Measurements from ENCODE around the gene DUSP8.

DNA sequence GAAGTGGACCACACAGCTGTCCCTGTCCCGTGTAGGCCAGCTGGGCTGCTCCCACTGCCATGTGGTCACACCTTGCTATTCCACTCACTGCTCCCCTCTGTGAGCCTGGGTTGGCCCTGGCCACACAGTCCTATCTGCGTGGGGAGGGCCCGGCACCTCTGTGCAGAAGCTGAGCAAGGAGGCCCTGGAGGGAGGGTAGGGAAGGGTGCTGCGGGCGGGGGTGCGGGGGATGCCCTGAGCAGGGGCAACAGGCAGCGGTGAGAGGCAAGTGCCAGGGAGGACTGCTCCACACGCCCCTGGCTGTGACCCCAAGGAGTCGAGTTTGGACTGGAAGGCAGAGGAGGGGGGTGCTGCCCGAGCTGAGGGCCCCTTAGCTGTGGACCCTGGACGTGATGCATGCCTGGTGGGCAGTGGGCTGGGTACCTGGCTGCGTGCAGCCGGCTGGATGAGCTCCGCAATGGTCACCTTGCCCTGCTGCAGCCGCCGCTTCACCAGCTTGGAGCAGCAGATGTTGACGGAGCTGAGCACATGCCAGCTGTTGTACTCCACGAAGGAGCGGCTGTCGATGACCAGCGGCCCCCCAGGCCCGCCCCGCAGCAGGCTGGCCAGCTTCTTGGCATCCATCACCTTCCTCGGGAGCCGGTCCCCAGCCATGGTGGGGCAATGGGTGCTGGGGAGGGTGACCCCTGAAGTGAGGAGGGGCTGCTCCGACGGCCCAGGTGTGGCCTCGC lies 6.7 kb downstream of the DUSP8 start:
- TF ChIP-seq POLR2A (IDR thresholded peaks at IDR 0.05) (no peak), CTCF (IDR thresholded peaks at IDR 0.05) (no peak)

Measured in ovary (tissue), 3 donors.